Ovary (tissue), 9 donors: ENCODE results near the gene MPV17L. TPM values are rescaled to one million over a fixed set of nuclear protein-coding genes. Genes with fewer than 3 reads are reported as not detected.
"Not testable (repeated sequence)": the region's sequence is repeated elsewhere in the genome, so short reads cannot be mapped to it uniquely, and the experiment has no call there.

Experiments used
- DNase-seq, 5 donors: peaks; one replicate each; pipeline ENCODE4 v3.0.0-alpha.2; 2019 to 2020
- H3K27ac ChIP-seq, 2 donors: fragments of 200-600 bp; one replicate each; pipeline versions ENCODE4 v1.5.1 to v1.8.0; 2019 to 2022
- H3K27me3 ChIP-seq: fragments of 200-600 bp; one replicate; pipeline ENCODE4 v1.8.0; 2022
- H3K36me3 ChIP-seq: fragments of 200-600 bp; sonication (generic); one replicate; pipeline ENCODE4 v1.5.1; 2019
- H3K4me1 ChIP-seq: one replicate; pipeline ENCODE4 v1.8.1; 2013; ENCODE audit warnings: mild to moderate bottlenecking, moderate library complexity; ENCODE audit not compliant: insufficient read depth
- H3K4me3 ChIP-seq: fragments of 200-600 bp; sonication (generic); one replicate; pipeline ENCODE4 v1.5.1; 2017
- H3K9me3 ChIP-seq, 2 donors: fragments of 200-600 bp in 1 of 2; sonication (generic) in 1 of 2; one replicate each; pipeline versions ENCODE4 v1.5.1 to v1.8.1; 2013 to 2019; ENCODE audit warnings: mild to moderate bottlenecking in 1 of 2, moderate library complexity in 1 of 2
- EP300 ChIP-seq: sonication (generic); formaldehyde crosslinking; IDR thresholded peaks from one replicate; pipeline ENCODE4 v1.6.1; 2017; ENCODE audit warnings: antibody characterized with exemption
- POLR2A ChIP-seq: fragments of 450-650 bp; IDR thresholded peaks from one replicate; pipeline ENCODE4 v1.6.1; 2017; ENCODE audit warnings: antibody characterized with exemption, mild to moderate bottlenecking, moderate library complexity
- WGBS, 3 donors: extraction: QIAGEN DNeasy Blood & Tissue Kit in 1 of 3; methylation state at CpG; one replicate each; pipeline versions ENCODE4 v1.1.5 to v1.1.7; 2013 to 2017; 5-methylcytosine and 5-hydroxymethylcytosine counted together
- intact Hi-C, 4 donors: fragments of 100-400 bp; cut with DNase I; formaldehyde crosslinking; loops; one replicate each; pipeline versions ENCODE4 v1.11.0 to v1.15.1; 2022 to 2023
- polyA plus RNA-seq, 2 donors: library from polyadenylated mRNA; stranded (reverse); fragments of 200-250 nt in 1 of 2; fragments of 350-450 nt in 1 of 2; fragmentation: Illumina TruSeq in 1 of 2; extraction: RNeasy Lipid Tissue Mini Kit (QIAGEN cat#74804) in 1 of 2; gene quantifications; one replicate each; pipeline ENCODE4 v1.2.3, GENCODE V29; 2013 to 2014
- total RNA-seq, 7 donors: library from RNA; depleted of rRNA in 2 of 7; stranded (reverse); fragments of >200 nt in 2 of 7; fragmentation: NEBNext Ultra II Directional in 3 of 7; extraction: Animal tissue kit (Norgen Biotek cat#: 25700) in 3 of 7; gene quantifications; one replicate each; pipeline versions ENCODE4 v1.1.0 to v1.2.4, GENCODE V29; 2016 to 2023
- TF ChIP-seq, protein P1 (sequence below), 3 donors: fragments of 450-650 bp in 2 of 3; fragments of 200-600 bp in 1 of 3; IDR thresholded peaks; one replicate each; pipeline versions ENCODE4 v1.5.1 to v1.8.0; 2016 to 2022; ENCODE audit warnings: antibody characterized with exemption in 3 of 3, mild to moderate bottlenecking in 1 of 3
- donor health status: DM: no; HTN: no; CAD: no; lungs with moderate emphysema.
- donor health status: DM: no; HTN: no; CAD: no.
- donor health status: Bipolar disorder and iron deficiency.
- donor health status: DM: yes; HTN: yes; CAD: no.
- donor health status: DM: no; HTN: no; CAD: no.
- donor health status: DM: yes; HTN: yes; CAD: no.

Gene MPV17L
- total and polyA plus RNA-seq, 9 donors = 3.8 to 13.9 (median 10.2) TPM

DNA sequence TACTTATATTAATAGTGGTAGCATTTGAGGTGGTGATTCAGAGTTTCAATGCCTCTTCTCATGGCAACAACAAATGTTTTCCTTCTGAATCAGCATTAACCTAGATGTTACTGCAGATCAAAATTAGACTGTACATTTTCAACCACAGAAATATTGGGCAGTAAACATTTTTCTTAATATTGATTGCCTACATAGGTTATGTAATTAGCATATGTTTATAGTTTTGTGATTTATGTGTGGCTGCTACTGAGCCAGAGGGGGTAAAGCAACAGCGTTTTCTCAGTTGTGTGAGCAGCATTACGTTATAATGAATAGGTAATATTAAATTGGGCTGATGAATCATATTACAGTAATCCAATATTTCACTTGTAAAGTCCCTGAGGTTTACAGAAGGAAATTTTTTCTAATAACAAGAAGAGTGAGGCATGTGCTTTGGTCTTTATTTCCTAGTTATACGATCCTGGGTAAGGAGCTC is 20.0 kb downstream of the MPV17L start:
- H3K27me3 ChIP-seq = no peaks in the 10 kb centered on the region
- no peaks in the 10 kb centered on the region for H3K36me3 ChIP-seq
- intact Hi-C loops = no loop called here
- no peaks in the 10 kb centered on the region for H3K4me1 ChIP-seq
- no peak for TF ChIP-seq EP300
- no peak for TF ChIP-seq POLR2A
- TF ChIP-seq, protein P1, sequence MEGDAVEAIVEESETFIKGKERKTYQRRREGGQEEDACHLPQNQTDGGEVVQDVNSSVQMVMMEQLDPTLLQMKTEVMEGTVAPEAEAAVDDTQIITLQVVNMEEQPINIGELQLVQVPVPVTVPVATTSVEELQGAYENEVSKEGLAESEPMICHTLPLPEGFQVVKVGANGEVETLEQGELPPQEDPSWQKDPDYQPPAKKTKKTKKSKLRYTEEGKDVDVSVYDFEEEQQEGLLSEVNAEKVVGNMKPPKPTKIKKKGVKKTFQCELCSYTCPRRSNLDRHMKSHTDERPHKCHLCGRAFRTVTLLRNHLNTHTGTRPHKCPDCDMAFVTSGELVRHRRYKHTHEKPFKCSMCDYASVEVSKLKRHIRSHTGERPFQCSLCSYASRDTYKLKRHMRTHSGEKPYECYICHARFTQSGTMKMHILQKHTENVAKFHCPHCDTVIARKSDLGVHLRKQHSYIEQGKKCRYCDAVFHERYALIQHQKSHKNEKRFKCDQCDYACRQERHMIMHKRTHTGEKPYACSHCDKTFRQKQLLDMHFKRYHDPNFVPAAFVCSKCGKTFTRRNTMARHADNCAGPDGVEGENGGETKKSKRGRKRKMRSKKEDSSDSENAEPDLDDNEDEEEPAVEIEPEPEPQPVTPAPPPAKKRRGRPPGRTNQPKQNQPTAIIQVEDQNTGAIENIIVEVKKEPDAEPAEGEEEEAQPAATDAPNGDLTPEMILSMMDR (IDR thresholded peaks at IDR 0.05) = no peak
- 45 to 50% (median 45%) methylated on average over 3 of the region's 3 CpGs for WGBS, 3 donors
- H3K4me3 ChIP-seq = no peak overlapping the region
- no peak for DNase-seq
- H3K9me3 ChIP-seq = no peaks in the 10 kb centered on the region
- H3K27ac ChIP-seq = no peak overlapping the region

DNA sequence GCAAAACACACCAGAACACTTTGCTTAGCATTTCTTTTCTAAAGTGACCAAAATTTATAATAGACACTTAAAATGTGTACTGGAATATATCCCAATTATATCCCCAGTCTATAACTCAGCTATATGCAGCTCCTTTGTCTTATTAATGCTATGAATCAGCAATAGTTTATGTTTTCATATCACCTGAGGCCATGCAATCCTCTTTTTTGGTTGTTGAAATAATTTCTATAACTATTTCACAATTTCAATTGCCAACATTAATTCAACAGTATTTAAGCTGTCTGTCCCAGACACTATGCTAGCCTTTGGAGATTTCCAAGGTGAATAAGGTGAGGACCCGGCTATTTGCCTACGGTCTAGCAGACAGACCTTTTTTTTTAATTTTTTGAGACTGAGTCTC is 21.6 kb downstream of the MPV17L start:
- H3K36me3 ChIP-seq = no peaks in the 10 kb centered on the region
- TF ChIP-seq POLR2A = no peak
- TF ChIP-seq EP300 = no peak
- TF ChIP-seq, protein P1 (IDR thresholded peaks at IDR 0.05) = no peak
- no peaks in the 10 kb centered on the region for H3K27me3 ChIP-seq
- DNase-seq = no peak
- H3K9me3 ChIP-seq = no peaks in the 10 kb centered on the region
- no peak overlapping the region for H3K4me3 ChIP-seq
- intact Hi-C loops = no loop called here
- WGBS, 3 donors = 89 to 95% (median 94%) methylated on average over 2 of the region's 2 CpGs
- no peak overlapping the region for H3K27ac ChIP-seq
- H3K4me1 ChIP-seq = no peaks in the 10 kb centered on the region

DNA sequence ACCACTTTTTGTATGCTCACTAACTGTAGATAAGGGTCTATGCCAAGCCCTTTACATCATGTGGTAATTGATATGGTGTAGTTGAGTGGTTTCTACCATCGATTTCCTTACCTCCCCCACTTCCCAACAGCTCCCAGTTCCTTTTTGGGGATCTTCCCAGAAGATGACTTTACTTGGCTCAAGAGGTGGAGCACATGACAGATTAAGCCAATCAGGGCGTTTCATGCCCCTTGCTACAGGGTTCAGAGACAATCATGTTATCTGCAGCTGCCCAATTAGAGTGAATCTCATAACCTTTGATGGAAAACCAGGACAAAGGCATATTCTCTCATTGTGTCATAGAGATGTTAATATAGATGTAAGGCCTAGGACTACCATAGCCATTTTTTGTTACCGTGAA is 22.7 kb downstream of the MPV17L start:
- no peaks in the 10 kb centered on the region for H3K27me3 ChIP-seq
- no peaks in the 10 kb centered on the region for H3K4me1 ChIP-seq
- H3K4me3 ChIP-seq = no peak overlapping the region
- H3K27ac ChIP-seq = no peak overlapping the region
- TF ChIP-seq POLR2A (no peak), EP300 (no peak)
- TF ChIP-seq, protein P1 (IDR thresholded peaks at IDR 0.05) = no peak
- no peak for DNase-seq
- WGBS, 3 donors = 72 to 81% (median 73%) methylated on average over 3 of the region's 3 CpGs
- H3K9me3 ChIP-seq = no peaks in the 10 kb centered on the region
- no peaks in the 10 kb centered on the region for H3K36me3 ChIP-seq
- intact Hi-C loops = no loop called here

DNA sequence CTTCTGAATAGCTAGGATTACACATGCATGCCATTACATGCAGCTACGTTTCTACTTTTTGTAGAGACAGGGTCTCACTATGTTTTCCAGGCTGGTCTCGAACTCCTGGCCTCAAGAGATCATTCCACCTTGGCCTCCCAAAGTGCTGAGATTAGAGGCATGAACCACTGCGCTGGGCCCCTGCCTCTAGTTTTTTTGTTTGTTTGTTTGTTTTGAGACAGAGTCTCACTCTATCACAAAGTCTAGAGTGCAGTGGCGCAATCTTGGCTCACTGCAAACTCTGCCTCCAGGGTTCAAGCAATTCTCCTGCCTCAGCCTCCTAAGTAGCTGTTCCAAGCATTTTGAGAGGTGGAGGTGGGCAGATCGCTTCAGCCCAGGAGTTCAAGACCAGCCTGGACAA is 26.1 kb downstream of the MPV17L start:
- H3K36me3 ChIP-seq, DNase-seq, H3K4me1 ChIP-seq, H3K27ac ChIP-seq, H3K27me3 ChIP-seq, H3K9me3 ChIP-seq, H3K4me3 ChIP-seq, intact Hi-C loops: not testable (repeated sequence)
- 84 to 88% (median 86%) methylated on average over 5 of the region's 5 CpGs for WGBS, 3 donors

DNA sequence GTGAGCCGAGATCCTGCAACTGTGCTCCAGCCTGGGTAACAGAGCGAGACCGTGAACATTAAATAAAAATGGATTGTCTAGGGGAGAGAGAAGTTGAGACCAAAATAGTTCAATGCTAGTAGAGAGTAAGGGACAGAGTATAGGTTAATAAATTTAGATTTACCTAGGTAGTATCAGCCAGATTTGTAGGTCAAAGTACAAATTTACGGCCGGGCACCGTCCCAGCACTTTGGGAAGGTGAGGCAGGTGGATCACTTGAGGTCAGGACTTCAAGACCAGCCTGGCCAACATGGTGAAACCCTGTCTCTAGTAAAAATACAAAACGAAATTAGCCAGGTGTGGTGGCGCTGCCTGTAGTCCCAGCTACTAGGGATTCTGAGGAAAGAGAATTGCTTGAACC is 26.7 kb downstream of the MPV17L start:
- TF ChIP-seq POLR2A (no peak), EP300 (no peak)
- TF ChIP-seq, protein P1 (IDR thresholded peaks at IDR 0.05) = no peak
- WGBS, 3 donors = 82 to 91% (median 87%) methylated on average over 8 of the region's 8 CpGs
- H3K4me3 ChIP-seq = no peak overlapping the region

More for the DNA sequence above, 26.7 kb downstream of the MPV17L start:
- H3K4me1 ChIP-seq = no peaks in the 10 kb centered on the region
- no peaks in the 10 kb centered on the region for H3K27me3 ChIP-seq
- no peaks in the 10 kb centered on the region for H3K36me3 ChIP-seq
- DNase-seq = no peak
- intact Hi-C loops = no loop called here
- no peaks in the 10 kb centered on the region for H3K9me3 ChIP-seq
- no peak overlapping the region for H3K27ac ChIP-seq
